GM18858 (cell line): ENCODE data around the gene LRIT2.

Experiments
- ATAC-seq: cut with Tn5 transposase; IDR thresholded peaks from one replicate; pipeline ENCODE4 v1.9.1; 2021; ENCODE audit not compliant: unreplicated experiment

Gene LRIT2

DNA sequence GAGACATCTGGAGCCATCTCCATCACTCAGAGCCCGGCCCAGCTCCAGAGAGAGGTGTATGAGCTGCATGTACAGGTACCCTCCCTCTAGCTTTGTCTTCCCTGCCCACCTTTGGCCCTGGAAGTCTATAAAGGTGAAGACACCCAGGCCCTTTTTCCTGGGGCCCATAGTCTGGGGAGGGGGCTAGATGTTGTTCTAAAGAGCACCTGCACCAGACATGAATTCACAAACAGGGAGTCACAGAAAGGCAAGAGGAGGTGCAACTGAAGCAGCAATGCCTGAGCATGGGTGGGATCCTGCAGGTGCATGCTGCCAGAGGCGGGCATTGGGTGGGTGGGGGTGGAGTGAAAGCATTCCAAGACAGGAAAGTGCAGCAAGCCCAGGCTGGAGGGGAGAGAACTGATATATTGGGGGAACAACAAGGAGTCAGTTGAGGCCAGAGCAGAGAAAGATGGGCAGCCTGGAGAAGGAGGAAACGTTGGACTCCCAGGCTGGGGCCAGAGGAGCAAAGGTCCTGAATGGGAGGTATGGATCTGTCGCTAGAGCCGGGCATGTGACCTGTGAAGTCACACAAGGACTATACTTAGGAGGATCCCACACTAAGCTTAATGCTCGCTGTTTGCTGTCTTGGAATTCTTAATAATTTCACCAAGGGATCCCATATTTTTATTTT is 19.4 kb downstream of the LRIT2 start:
- no peak for ATAC-seq

DNA sequence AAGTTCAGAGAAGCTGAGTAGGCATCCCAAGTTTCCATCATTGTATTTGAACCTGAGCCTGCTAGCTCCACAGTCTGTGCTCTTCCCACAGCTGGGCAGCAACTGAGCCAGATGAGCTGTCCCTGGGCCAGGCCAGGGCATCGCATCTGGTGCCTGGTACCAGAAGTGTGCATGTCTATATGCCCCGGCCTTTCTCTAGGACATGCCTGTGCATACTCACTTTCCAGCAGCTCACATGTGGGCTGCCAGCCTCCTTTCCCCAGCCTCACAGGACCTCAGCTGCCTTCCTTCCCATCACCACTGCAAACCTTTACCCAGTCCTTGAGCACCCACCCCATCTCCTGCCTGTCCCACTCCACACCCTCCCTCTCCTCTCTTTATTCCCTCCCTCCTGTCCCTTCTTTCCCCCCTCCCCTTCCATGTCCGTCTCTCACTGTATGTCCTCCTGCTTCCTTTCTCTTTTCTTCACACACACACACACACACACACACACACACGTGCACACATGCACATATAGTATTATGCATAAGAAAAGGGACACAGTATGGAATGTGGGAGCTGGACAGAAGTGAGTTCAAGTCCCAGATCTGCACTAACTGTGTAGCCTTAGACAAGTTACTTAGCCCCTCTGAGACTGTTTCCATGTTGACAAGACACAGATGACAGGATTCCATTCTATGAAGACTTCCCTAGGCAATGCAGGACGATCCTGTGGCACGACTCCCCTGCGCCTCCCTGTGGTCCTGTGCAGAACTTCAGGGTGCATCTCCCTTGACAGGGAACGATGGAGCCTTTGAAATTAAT is 20.1 kb downstream of the LRIT2 start:
- peak; percentile 71 for ATAC-seq

DNA sequence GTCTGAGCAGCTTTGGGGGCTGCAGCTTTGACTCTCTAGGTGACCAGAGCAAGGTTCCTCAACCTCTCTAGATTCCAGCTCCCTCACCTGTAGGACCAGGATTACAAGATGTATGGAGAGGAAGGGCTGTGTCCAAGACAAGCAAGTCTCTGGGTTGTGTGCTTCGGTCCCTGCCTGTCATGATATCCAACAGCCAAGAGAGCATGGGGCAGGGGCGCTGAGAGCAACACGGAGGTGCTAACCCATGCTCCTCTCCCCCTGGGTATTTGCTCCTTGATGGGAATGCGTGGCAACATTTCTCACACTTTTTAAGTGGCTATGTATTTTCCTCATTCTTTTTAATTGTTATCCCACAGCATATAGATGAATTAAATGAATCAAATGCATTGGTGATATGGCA is 20.7 kb downstream of the LRIT2 start:
- no peak for ATAC-seq

DNA sequence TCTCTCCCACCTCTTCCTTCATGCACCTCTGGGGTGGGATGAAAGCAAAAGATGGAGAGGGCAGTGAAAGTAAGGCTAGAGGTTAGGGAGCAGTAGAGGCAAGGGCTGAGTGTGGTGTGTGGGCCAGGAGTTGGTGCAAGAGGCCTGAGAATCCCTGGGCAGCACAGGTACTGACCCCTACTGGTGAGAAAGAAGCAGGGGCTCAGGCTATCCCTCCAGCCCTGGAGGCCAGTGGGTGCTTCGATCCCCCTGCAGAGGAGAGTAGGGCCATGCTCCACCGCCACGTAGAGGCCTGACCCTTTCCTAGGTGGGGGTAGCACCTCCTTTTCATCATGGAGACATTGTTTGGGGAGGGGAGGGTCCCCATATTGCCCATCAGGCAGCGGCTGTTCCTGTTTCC is 21.2 kb downstream of the LRIT2 start:
- ATAC-seq = peak; percentile 53

DNA sequence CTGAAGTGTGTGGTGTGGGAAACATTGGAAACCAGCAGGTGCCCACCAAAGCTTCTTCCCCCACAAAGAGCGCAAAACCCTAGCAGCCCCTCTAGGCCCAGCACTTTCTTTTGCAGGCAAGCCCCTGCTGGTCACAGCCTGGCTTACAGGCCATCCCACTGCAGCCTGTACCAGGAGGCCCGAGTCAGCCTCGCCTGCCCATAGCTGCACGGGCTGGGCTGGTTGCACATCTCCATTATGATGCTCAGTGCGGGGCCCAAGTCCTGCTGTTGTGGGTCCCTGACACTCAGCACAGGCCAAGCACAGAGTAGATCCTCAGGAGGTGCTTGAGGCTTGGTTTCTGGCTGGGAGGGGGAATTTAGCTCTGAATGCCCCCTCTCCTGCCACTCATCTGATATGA is 23.0 kb downstream of the LRIT2 start:
- ATAC-seq = no peak

DNA sequence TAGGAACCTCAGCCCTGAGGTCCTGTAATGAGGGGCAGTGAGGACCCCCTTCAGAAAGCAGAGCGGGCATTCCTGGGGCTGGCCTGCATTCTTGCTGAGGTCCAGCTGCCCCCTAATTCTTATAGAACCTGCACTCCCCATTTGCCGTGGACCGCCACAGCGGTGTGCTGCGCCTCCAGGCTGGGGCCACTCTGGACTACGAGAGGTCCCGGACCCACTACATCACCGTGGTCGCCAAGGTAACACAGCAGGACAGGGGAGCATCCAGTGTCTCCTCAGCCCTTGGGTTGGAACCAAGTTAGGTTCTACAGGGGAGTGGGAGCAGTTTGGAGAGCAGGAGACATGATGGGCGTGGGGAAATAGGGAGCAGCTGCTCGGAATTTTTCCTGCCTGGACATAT is 23.7 kb downstream of the LRIT2 start:
- ATAC-seq = no peak

DNA sequence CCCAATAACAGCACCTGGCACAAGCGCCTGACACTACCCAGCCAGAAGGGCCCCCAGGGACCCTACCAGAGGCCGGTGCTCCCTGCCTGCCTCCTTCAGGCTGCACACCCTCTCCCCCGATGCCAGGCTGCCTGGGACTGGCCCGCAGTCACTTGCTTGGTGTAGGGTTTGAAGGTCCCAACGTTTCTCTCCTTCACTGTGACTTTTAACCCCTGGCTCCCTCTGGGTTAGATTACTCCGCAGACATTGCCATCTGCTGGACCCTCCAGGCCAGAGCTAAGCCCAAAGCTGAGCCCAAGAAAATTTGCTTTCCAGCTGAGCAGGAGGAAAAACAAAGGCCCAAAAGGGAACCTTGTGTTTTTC is 24.1 kb downstream of the LRIT2 start:
- ATAC-seq = no peak

DNA sequence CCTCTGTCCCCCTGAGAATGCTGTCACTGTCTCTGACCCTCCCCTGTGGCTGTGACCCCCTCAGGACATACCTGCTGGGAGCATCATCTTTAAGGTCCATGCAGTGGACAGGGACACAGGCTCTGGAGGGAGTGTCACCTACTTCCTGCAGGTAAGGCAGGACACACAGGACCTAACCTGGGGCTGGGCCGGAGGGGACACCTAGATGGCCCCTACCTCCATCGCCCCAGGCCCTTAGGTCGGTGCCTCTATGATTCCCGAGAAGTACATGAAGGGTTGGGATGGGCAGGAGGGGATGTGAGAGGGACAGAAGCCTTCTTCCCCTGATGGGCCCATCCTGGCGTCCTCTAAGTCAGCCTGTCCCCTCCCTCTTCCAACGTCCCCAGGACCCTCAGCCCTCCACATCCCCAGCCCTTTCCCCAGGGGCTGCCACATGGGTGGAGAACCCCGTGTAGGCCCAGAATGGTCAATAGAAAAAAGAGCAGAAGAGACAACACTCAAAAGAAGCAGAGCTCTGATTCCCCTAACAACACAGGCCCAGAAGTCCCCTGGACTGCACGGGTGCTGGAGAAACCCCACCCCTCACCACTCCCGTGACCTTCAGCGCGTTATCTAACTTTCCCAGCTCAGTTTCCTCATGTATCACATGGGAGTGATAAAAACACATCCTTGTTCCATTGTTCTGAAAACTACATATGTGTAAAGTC is 24.7 kb downstream of the LRIT2 start:
- ATAC-seq = no peak

DNA sequence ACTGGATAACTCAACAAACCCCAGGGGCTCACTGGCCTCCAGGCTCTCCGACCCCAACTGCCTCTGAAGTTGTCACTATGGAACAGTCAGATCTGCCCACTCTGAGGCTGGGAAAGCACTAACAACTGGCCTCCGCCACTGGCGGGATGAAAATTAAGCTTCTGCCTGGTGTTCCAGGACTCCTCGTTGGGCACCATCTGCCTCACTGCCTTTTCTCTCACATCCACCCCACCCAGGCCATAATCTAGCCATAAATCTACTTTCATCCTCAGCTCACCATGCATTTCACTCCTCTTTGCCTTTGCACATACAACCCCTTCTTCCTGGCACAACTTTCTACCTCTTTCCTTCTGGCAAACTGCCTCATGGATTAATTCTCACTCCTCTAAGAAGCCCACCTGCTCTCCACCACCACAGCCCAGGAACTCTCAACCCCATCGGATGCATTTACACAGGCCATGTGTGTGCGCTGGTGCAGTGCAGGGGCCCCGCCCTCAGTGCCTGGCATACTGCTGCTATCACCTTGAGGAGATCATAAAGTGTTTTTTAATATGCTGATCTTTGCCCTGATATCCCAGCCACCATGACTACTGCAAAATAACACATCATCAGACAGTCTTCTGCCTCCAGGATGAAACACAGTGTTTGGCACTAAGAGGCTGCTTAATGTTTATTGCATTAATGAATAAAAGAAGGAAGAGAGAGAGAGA is 27.0 kb downstream of the LRIT2 start:
- ATAC-seq = no peak

DNA sequence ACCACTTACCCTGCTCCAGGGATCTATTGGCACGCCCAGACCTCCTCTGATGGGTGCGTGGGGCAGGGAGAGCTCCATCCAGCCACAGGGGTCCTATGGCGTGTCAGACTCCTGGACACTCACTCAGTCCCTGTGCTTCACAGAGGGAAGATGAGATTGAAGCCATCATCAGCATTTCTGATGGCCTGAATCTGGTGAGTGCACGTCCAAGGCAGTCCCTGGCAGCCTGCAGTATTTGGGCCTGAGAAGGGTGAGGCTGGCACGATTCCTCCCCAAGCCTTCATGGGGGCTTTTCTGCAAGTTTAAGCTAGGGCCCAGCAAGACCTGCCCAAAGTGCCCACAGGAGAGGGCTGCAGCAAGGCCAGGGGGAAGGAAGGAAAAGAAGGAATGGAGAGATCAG is 27.7 kb downstream of the LRIT2 start:
- ATAC-seq = no peak

DNA sequence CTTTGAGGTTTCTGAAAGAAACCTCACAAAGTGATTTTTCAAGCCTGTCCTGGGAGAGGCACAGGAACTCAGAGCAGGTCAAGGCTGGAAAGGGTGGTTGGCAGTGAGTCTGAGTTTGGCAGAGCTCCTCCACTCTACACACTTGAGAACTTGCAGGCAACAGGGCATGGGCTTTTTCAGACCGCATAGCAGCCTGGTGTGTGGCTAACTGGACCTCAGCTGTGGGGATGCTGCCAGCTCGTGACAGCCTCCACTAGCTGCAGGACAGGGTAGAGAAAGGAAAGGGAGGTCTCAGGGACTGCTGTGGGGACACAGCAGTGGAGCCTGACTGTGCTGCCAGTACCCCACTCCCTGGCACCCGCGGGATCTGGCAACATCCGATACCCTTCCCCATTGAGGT is 28.4 kb downstream of the LRIT2 start:
- no peak for ATAC-seq

DNA sequence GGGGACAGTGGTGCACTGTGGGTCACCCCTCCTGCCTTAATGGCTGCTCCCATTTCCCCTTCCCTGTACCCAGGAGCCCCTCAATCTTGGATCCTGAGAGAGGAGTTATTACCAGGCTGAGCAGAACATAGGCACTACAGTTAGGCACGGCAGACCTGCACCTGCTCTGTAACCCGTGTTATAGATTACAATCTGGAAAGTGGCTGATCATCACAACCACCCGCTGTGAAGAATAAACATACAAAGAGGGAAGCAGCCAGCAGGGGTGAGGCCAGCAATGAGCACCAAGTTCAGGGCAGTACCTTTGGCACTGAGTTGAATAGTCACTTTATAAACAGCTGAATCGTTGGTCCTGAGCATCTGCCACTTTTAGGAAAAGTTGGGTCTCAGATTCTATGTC is 29.3 kb downstream of the LRIT2 start:
- ATAC-seq = no peak

DNA sequence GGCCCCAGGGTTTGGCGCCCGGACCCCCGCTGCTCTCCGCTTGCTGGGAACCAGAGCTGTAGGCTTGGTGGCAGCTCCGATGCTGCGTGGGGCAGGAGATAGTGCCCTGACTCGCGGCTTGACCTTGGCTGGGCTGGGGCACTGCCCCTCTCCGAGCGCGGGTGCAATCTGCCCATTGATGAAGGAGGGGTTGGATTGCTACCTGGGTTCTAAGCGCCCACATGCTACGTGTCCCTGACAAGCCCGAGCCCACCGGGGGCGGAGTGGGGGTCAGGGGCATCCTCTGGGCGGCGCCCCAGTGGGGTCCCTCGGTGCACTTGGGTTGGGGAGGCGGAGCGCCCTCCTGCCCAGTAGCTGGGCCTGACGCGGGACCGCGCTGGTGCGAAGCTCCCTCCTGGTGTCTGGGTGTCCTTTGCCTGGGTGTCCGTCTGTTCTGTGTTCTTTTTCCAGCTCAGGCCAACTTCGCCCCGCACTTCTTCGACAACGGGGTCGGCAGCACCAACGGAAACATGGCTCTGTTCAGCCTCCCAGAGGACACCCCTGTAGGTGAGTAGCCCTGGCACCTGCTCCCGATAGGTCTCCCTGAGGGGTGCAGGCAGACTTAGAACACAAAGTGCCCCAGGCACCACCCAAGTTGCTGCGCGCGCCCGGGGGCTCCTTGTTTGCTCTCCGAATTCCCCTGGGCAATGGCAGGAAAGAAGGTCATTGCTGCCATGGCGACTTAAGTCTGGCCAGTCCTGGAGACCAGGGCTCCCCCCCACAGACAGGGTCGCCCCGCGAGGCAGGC is 30.1 kb downstream of the LRIT2 start:
- no peak for ATAC-seq

DNA sequence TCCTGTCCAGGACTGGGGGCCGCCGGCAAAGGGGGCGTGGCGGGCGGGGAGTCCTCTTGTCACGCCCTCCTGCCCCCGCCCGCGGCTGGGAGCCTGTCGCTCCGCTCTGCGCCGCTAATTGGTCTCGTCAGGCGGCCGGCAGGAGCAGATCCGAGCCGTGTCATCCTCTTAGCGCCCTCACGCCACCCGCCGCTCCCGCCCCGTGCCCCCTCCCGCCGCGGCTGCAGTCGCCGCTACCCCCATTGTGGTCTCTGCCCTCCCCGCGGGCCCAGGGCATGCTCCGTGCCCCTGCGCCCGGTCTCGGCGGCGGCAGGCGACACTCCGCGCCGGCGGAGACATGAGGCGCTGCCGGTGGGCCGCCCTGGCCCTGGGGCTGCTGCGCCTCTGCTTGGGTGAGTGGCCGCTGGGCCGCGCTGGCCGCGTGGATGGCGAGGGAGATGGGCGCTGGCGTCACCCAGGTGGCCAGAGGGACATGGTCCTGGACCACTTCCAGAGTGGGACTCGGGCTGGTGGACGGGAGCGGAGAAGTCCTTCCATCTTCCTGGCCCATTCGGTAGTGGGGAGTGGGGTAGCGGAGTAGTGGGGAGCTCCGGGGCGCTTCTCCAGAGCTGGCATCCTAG is 30.8 kb downstream of the LRIT2 start, which contains the start of gene CDHR1:
Gene CDHR1 (plus strand): TSS at position 114 of the 620 bp plus-strand sequence. CDS start 224 bp downstream, at position 338.
- ATAC-seq = no peak

DNA sequence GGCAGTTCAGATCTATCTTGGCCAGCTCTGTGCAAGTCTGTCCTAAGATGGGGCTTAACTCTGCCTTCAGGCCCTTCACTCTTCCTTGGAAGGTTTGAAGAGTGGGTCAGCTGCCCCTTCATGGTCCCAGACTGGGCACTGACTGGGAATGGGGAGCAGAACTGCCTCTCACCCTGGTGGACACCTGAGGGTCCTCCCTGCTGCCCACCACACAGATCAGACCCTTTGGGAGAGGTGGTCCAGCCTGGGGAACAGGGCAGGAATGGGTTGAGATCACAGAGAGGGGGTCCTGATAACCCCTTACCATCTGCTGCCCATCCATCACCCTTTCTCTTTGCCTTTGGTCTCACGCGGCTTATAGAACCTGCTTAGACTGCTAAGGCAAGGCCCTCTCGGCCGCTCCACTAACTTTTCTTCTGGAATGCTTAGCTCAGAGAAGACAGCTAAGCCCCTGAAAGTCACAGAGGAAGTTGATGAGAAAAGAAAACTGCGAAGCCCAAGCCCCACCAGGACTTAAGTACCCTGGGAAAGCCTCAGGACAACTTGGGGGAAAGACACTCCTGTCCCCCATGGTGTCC is 31.4 kb downstream of the LRIT2 start:
- ATAC-seq = no peak

DNA sequence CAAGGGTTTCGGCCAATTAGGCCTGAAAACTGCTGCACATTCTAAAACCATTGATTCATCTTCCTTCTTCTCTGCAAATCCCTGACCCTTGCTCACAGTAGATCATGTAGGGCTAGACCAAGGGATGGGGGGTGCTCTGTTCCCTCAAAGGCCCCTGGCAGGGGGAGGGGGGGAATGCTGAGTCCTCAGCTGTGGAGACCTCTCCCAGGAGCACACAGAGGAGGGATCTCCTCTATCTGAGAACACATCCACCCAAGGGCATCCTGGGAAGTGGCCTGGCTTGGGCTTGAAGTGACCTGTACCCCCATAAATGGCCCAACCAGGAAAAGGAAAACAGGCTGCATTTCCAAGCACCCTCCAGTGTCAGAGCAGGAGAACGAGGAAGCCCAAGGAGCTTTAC is 32.0 kb downstream of the LRIT2 start:
- ATAC-seq = no peak

DNA sequence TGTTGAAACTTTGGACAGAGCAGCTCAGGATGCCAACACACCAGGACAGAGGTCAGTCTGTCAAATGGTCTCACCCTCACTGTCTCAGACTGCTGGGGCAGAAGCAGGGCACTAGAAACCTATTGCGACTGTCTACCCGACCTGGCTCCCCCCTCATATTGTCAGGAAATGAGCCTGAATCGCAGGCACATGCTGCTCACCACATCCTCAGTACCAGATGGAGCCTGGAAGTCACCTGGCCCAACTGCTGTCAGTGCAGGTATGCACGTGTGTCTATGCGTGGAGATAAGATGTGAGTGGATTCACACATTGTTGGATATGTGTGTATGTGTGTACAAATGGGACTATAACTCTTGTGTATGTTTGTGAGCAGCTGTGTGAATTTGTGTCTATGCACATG is 34.2 kb downstream of the LRIT2 start:
- no peak for ATAC-seq

DNA sequence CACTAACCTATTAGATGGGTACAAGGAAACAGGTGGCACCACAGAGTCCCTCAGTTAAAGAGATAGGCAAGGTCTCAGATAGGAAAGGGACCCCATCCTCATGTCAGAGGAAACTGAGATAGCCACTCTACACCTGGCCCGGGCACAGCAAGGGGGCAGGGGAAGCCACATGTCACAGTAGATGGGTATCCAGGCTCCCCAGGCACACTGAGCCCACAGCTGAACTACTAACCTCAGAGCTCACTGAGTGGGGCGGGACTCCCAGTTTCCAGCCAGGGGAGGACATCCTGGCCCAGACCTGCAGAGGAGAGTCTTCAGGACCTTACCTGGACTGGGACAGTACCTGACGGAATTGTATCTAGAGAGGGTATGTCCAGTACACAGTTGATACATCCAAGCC is 34.7 kb downstream of the LRIT2 start:
- ATAC-seq = no peak

DNA sequence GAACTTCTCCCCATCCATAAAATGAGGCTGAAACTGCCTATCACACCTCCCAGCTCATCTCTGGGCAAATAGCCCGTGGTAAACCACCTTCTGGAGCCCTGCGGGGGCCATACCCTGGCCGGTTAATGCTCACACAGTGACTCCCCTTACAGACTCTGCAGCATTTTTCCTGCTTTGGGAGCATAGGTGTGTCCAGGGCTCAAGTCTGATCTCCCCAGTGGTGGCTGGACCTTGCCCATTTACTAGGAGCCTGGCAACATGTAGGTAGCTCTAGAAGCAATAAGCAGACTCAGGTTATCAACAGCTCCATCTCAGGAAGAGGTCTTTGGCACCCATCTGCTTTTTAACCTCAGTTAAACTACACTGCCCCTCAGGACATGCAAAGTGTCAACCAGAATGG is 36.5 kb downstream of the LRIT2 start:
- ATAC-seq = no peak
